ENCODE data around the gene SAMD10. TPM values are rescaled to one million over a fixed set of nuclear protein-coding genes. Genes with fewer than 3 reads are reported as not detected.

SAMD10 gene
- polyA plus RNA-seq, 1 donor = 7.5 TPM

Other genes with a start within 250 kb of the SAMD10 start
- 4.3 TPM for gene LIME1, start 243.0 kb downstream of the SAMD10 start, polyA plus RNA-seq (ENCODE audit: insufficient read length)
- gene SLC2A4RG, start 239.9 kb downstream of the SAMD10 start, polyA plus RNA-seq (ENCODE audit: insufficient read length) = 73.0 TPM
- gene ZBTB46, start 148.4 kb downstream of the SAMD10 start, polyA plus RNA-seq (ENCODE audit: insufficient read length) = 16.7 TPM
- not detected for gene ABHD16B, start 118.1 kb downstream of the SAMD10 start, polyA plus RNA-seq (ENCODE audit: insufficient read length)
- gene TPD52L2, start 114.4 kb downstream of the SAMD10 start, polyA plus RNA-seq (ENCODE audit: insufficient read length) = 84.6 TPM
- gene DNAJC5, start 84.5 kb downstream of the SAMD10 start, polyA plus RNA-seq (ENCODE audit: insufficient read length) = 26.4 TPM
- 51.0 TPM for gene UCKL1, start 23.2 kb downstream of the SAMD10 start, polyA plus RNA-seq (ENCODE audit: insufficient read length)
- gene ZNF512B, start 9.7 kb downstream of the SAMD10 start, polyA plus RNA-seq (ENCODE audit: insufficient read length) = 24.7 TPM
- gene PRPF6, start 1.5 kb upstream of the SAMD10 start, polyA plus RNA-seq (ENCODE audit: insufficient read length) = 81.6 TPM
- gene C20orf204, start 56.5 kb upstream of the SAMD10 start, polyA plus RNA-seq (ENCODE audit: insufficient read length) = 0.95 TPM
- gene SOX18, start 70.0 kb upstream of the SAMD10 start, polyA plus RNA-seq (ENCODE audit: insufficient read length) = 4.5 TPM
- 74.7 TPM for gene TCEA2, start 83.6 kb upstream of the SAMD10 start, polyA plus RNA-seq (ENCODE audit: insufficient read length)
- gene RGS19, start 99.9 kb upstream of the SAMD10 start, polyA plus RNA-seq (ENCODE audit: insufficient read length) = 3.6 TPM
- gene OPRL1, start 100.4 kb upstream of the SAMD10 start, polyA plus RNA-seq (ENCODE audit: insufficient read length) = 1.1 TPM
- gene LKAAEAR1, start 104.8 kb upstream of the SAMD10 start, polyA plus RNA-seq (ENCODE audit: insufficient read length) = not detected
- gene NPBWR2, start 127.9 kb upstream of the SAMD10 start, polyA plus RNA-seq (ENCODE audit: insufficient read length) = not detected
- 0.33 TPM for gene MYT1, start 184.8 kb upstream of the SAMD10 start, polyA plus RNA-seq (ENCODE audit: insufficient read length)

Measured in left kidney (tissue), 1 donor.